ENCODE data around the gene ELMOD1. TPM values are rescaled to one million over a fixed set of nuclear protein-coding genes. Genes with fewer than 3 reads are reported as not detected.

The ELMOD1 gene
- not detected for total RNA-seq
- polyA plus RNA-seq = under 1 TPM in 1 of 3 donors, not detected in 2; 0.02 TPM
- long read RNA-seq, donor 1 = 0 reads
- long read RNA-seq, donor 2 = 0 reads

GRCh38 chr11:107590460-107591377 lies at the start of gene ELMOD1:
ELMOD1 (plus strand) TSS chr11:107591147; CDS start chr11:107618190, 27,043 bp downstream.
- DNase-seq = peak; percentile 78
- Histone ChIP-seq H3K27ac (no peak within 1 kb of the TSS), H3K4me1 (peaks cover 6 to 30% (median 28%) of the 10 kb centered on the region in 6 donors), H3K4me3 (peak within 1 kb of the TSS; percentile 42 to 78 (median 56)), H3K36me3 (no peaks in the 10 kb centered on the region), H3K27me3 (replicated peaks in 1 of 7) (peaks cover 0 to 95% (median 64%) of the 10 kb centered on the region in 7 donors), H3K9me3 (no peaks in the 10 kb centered on the region)
- 1 to 3% (median 1%) methylated on average over 19 to 74 of the region's 74 CpGs for WGBS, 5 donors
- intact Hi-C loops (cut with DNase I; ENCODE audit: low total_unique reads) = no loop called here
- peak in 1 of 3 donors; percentile 14 for TF ChIP-seq POLR2AphosphoS5 (IDR thresholded peaks at IDR 0.05)
- TF ChIP-seq POLR2A (IDR thresholded peaks at IDR 0.05) = no peak
- TF ChIP-seq CTCF (IDR thresholded peaks at IDR 0.05 in 8 of 11, conservative IDR thresholded peaks at IDR 0.05 in 3 of 11) = no peak

- no peaks in the 10 kb centered on the region for H3K4me1 ChIP-seq
- H3K27ac ChIP-seq = no peak overlapping the region
- no peak overlapping the region for H3K4me3 ChIP-seq
- H3K36me3 ChIP-seq = peaks cover 0 to 50% (median 17%) of the 10 kb centered on the region in 6 donors
- H3K27me3 ChIP-seq (replicated peaks in 1 of 7) = no peaks in the 10 kb centered on the region
- no peak for DNase-seq
- H3K9me3 ChIP-seq = no peaks in the 10 kb centered on the region
- intact Hi-C loops (cut with DNase I; ENCODE audit: low total_unique reads) = no loop called here
- 70 to 95% (median 83%) methylated on average over 1 of the region's 1 CpG for WGBS, 5 donors
- TF ChIP-seq CTCF (IDR thresholded peaks at IDR 0.05 in 8 of 11, conservative IDR thresholded peaks at IDR 0.05 in 3 of 11) (no peak), POLR2AphosphoS5 (IDR thresholded peaks at IDR 0.05) (no peak), POLR2A (IDR thresholded peaks at IDR 0.05) (no peak)
Observed at GRCh38 chr11:107545101-107545514, 45.8 kb upstream of the ELMOD1 start.

GRCh38 chr11:107547961-107548360 lies 43.0 kb upstream of the ELMOD1 start:
- intact Hi-C loops (cut with DNase I; ENCODE audit: low total_unique reads) = no loop called here
- no peak for DNase-seq
- Histone ChIP-seq H3K4me3 (no peak overlapping the region), H3K9me3 (no peaks in the 10 kb centered on the region), H3K27ac (no peak overlapping the region), H3K4me1 (no peaks in the 10 kb centered on the region), H3K36me3 (peaks cover 0 to 72% (median 35%) of the 10 kb centered on the region in 6 donors), H3K27me3 (replicated peaks in 1 of 7) (no peaks in the 10 kb centered on the region)
- 93 to 97% (median 95%) methylated on average over 4 of the region's 4 CpGs for WGBS, 5 donors
- TF ChIP-seq POLR2AphosphoS5 (IDR thresholded peaks at IDR 0.05) (no peak), POLR2A (IDR thresholded peaks at IDR 0.05) (no peak), CTCF (IDR thresholded peaks at IDR 0.05 in 8 of 11, conservative IDR thresholded peaks at IDR 0.05 in 3 of 11) (no peak)

Measured in spleen (tissue), 13 donors.